Measurements from ENCODE around the gene AUTS2. TPM values are rescaled to one million over a fixed set of nuclear protein-coding genes. Genes with fewer than 3 reads are reported as not detected.

Gene AUTS2
- total RNA-seq, 1 donor from 2014 or later = 80.6 TPM

DNA sequence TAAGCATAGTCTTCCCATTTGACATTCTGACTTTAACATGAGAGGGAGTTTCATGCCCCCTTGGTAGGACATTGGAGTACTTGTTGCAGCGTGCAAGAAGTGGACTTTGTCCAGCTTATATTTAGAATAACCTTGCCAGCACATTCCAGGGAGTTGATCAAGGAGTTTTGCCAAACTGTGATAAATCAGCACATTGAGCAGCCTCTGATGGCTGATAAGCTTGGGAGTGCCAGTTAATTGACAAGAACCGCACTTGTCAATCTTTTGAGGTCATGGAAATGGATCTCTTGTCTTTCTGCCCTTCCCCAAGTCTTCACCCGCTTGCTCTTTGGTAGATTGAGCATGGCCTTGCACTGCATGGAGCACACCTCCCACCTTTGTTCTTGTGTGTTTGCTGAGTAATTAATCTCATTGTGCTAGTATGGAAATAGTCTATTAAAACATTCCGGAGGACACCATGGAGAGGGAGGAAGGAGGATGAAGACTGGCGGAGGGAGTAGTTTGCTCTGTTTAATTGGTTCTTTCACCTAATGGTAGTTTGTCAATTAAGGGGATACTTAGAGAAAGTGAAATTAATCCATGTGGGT lies 865.2 kb downstream of the AUTS2 start:
- Mint-ChIP-seq H3K27me3 (ENCODE audit: unreplicated experiment) (no peaks in the 10 kb centered on the region), H3K9me3 (ENCODE audit: unreplicated experiment) (peaks cover 3% of the 10 kb centered on the region), H3K4me1 (ENCODE audit: unreplicated experiment) (peaks cover 8% of the 10 kb centered on the region), H3K4me3 (ENCODE audit: unreplicated experiment) (no peak overlapping the region), H3K27ac (ENCODE audit: unreplicated experiment) (no peak overlapping the region), H3K36me3 (ENCODE audit: unreplicated experiment) (peaks cover 2% of the 10 kb centered on the region)
- no peak for DNase-seq (ENCODE audit: extremely low spot score, unreplicated experiment)
- TF ChIP-seq, protein P1, sequence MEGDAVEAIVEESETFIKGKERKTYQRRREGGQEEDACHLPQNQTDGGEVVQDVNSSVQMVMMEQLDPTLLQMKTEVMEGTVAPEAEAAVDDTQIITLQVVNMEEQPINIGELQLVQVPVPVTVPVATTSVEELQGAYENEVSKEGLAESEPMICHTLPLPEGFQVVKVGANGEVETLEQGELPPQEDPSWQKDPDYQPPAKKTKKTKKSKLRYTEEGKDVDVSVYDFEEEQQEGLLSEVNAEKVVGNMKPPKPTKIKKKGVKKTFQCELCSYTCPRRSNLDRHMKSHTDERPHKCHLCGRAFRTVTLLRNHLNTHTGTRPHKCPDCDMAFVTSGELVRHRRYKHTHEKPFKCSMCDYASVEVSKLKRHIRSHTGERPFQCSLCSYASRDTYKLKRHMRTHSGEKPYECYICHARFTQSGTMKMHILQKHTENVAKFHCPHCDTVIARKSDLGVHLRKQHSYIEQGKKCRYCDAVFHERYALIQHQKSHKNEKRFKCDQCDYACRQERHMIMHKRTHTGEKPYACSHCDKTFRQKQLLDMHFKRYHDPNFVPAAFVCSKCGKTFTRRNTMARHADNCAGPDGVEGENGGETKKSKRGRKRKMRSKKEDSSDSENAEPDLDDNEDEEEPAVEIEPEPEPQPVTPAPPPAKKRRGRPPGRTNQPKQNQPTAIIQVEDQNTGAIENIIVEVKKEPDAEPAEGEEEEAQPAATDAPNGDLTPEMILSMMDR (IDR thresholded peaks at IDR 0.05) = no peak

DNA sequence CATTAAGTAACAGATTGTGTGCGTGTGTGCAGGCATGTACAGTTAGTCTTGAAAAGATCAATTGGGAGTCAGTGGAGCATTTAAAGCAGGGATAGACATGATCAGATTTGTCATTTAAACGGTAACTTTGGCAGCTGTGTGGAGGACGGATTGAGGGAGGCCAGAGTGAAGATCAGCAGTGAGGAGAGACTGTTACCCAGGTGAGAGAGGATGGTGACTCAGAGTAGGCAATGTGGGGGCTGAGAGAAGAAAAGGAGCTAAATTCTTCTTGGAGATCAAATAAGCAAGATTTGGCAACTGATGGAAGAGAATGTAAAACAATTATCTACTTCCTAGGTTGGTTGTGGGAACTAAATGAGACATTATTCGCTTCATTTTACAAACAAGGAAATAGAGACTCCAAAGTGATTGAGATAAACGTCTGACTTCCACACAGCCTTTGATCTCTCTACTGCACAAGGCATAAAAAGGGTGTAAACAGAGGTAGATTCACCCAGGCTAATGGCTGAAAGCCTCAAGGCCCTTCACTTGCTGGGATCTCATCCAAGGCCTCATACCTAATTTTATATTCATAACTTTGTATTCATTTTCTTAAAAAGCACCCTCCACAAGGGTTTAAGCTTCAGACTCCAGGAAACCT lies 868.6 kb downstream of the AUTS2 start:
- no peaks in the 10 kb centered on the region for H3K27me3 Mint-ChIP-seq (ENCODE audit: unreplicated experiment)
- H3K9me3 Mint-ChIP-seq (ENCODE audit: unreplicated experiment) = peaks cover 3% of the 10 kb centered on the region
- H3K4me1 Mint-ChIP-seq (ENCODE audit: unreplicated experiment) = peaks cover 2% of the 10 kb centered on the region
- TF ChIP-seq, protein P1 (IDR thresholded peaks at IDR 0.05) = no peak
- no peak overlapping the region for H3K4me3 Mint-ChIP-seq (ENCODE audit: unreplicated experiment)
- H3K27ac Mint-ChIP-seq (ENCODE audit: unreplicated experiment) = no peak overlapping the region
- no peak for DNase-seq (ENCODE audit: extremely low spot score, unreplicated experiment)
- peaks cover 2% of the 10 kb centered on the region for H3K36me3 Mint-ChIP-seq (ENCODE audit: unreplicated experiment)

DNA sequence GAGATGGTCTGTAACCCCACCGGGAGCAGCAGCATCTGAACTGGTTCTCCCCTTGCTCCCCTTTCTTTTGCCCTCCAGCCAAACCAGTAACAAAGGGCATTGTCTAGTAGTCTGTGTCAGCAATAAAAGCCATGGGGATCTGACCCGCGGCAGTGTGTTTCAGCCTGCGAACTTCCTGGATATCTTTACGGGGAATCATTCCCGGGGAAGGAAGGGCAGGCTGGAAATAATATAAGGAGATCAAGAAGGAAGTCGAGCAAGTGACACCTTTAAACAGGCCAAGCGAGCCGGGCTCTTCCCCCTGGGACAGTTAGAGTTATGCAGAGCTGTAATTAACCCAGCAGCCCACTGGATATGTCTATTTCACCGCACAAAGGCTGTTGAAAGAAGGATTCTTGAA lies 872.5 kb downstream of the AUTS2 start:
- H3K9me3 Mint-ChIP-seq (ENCODE audit: unreplicated experiment) = peaks cover 3% of the 10 kb centered on the region
- H3K27ac Mint-ChIP-seq (ENCODE audit: unreplicated experiment) = no peak overlapping the region
- DNase-seq (ENCODE audit: extremely low spot score, unreplicated experiment) = no peak
- TF ChIP-seq, protein P1 (IDR thresholded peaks at IDR 0.05) = no peak
- peaks cover 2% of the 10 kb centered on the region for H3K4me1 Mint-ChIP-seq (ENCODE audit: unreplicated experiment)
- H3K27me3 Mint-ChIP-seq (ENCODE audit: unreplicated experiment) = no peaks in the 10 kb centered on the region
- H3K36me3 Mint-ChIP-seq (ENCODE audit: unreplicated experiment) = no peaks in the 10 kb centered on the region
- no peak overlapping the region for H3K4me3 Mint-ChIP-seq (ENCODE audit: unreplicated experiment)

DNA sequence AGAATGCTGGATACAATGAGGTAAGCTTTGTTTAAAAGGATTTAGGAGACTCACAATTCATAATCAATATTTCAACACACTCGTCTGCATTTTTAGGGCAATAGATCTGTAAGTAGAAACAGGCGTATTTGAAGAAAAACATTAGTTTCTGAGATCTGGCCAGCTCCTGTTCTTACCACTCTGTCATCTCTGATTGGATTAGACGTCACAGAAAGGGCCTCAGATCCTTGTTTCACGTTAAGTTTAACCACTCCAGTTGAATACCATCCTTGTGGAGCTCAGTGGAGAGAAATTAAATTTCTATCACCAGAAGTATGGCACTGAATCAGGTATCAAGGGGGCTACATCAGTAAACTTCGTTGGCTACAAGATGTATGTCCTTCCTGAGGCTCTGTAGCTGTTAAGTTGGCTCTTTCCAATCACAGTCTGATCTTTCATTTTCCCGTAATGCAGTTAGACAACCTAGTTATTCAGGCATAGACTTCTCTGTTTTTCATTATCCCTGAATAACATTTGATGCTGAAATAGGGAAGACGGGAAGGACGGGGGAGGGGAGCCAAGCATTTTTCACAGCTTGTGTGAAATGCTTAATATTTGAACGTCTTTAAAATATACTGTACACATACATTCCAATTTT lies 874.4 kb downstream of the AUTS2 start:
- no peak overlapping the region for H3K27ac Mint-ChIP-seq (ENCODE audit: unreplicated experiment)
- H3K4me1 Mint-ChIP-seq (ENCODE audit: unreplicated experiment) = peaks cover 2% of the 10 kb centered on the region
- no peak overlapping the region for H3K4me3 Mint-ChIP-seq (ENCODE audit: unreplicated experiment)
- no peaks in the 10 kb centered on the region for H3K36me3 Mint-ChIP-seq (ENCODE audit: unreplicated experiment)
- H3K9me3 Mint-ChIP-seq (ENCODE audit: unreplicated experiment) = no peaks in the 10 kb centered on the region
- no peak for DNase-seq (ENCODE audit: extremely low spot score, unreplicated experiment)
- TF ChIP-seq, protein P1 (IDR thresholded peaks at IDR 0.05) = no peak
- no peaks in the 10 kb centered on the region for H3K27me3 Mint-ChIP-seq (ENCODE audit: unreplicated experiment)

DNA sequence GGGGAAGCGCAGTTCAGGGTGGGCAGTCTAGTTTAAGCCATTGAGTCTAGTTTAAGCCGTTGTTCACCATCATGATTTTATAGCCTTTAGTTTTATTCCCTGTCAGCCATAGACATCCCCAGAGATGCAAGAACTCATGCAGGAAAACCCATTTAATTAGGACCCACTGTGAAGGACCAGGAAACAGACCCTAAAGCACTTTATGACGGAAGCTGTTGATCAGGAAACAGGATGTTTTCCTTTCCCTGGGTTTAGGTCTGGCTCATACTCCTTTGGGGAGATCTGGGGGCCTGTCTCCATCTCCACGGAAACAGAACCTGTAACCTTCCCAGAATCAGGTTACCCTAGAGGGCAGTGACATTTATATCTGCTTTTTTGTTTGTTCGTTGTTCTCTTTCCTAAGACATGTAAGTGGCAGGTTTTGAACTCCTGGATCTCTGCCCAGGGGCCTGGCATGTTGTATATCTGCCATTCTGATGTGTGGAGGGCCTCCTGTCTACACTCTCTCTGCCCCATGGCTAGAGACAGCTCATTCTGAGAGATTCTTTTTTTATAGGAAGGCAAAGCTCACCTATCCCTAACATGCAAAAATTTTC lies 876.5 kb downstream of the AUTS2 start:
- no peak for DNase-seq (ENCODE audit: extremely low spot score, unreplicated experiment)
- TF ChIP-seq, protein P1 (IDR thresholded peaks at IDR 0.05) = no peak
- no peaks in the 10 kb centered on the region for H3K9me3 Mint-ChIP-seq (ENCODE audit: unreplicated experiment)
- H3K4me1 Mint-ChIP-seq (ENCODE audit: unreplicated experiment) = peaks cover 2% of the 10 kb centered on the region
- no peaks in the 10 kb centered on the region for H3K36me3 Mint-ChIP-seq (ENCODE audit: unreplicated experiment)
- H3K4me3 Mint-ChIP-seq (ENCODE audit: unreplicated experiment) = no peak overlapping the region
- H3K27me3 Mint-ChIP-seq (ENCODE audit: unreplicated experiment) = no peaks in the 10 kb centered on the region
- H3K27ac Mint-ChIP-seq (ENCODE audit: unreplicated experiment) = no peak overlapping the region
